ENCODE data around the gene EGFL7.

- TF ChIP-seq CTCF (IDR thresholded peaks at IDR 0.05; ENCODE audit: low read depth, low read length, poor library complexity, severe bottlenecking), result no peak
- TF ChIP-seq EZH2phosphoT487 (IDR thresholded peaks at IDR 0.05; ENCODE audit: borderline replicate concordance, low read length), result no peak
These were observed 41.0 kb upstream of the EGFL7 start for GRCh38 chr9:136621734-136622093.

All from DOHH2 (cell line).